NCI-H187 (cell line): ENCODE measurements around the gene RERE.

ENCODE experiments used
- DNase-seq, 2 experiments: peaks; one replicate each; lab custom pipeline; 2025; lab: John Stamatoyannopoulos, UW

RERE gene

DNA sequence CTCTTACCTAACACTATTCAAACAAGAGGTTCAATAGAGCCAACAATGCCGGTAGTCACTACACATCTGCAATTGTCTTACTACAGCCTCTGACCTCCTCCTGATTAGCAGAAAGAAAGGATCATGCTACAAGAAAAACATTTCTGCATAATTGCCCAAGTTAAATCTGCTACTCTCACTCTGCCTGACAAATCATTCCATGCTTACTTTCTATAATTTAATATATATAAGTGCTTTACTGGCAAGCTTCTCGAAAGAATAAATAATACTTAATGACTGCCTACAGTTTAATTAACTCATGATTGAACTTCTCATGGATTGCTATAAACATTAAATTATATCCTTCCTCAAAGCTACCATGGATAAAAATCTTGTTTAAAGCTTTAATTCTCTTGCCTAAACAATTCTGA, 343.5 kb downstream of the RERE start:
- no peak for DNase-seq

DNA sequence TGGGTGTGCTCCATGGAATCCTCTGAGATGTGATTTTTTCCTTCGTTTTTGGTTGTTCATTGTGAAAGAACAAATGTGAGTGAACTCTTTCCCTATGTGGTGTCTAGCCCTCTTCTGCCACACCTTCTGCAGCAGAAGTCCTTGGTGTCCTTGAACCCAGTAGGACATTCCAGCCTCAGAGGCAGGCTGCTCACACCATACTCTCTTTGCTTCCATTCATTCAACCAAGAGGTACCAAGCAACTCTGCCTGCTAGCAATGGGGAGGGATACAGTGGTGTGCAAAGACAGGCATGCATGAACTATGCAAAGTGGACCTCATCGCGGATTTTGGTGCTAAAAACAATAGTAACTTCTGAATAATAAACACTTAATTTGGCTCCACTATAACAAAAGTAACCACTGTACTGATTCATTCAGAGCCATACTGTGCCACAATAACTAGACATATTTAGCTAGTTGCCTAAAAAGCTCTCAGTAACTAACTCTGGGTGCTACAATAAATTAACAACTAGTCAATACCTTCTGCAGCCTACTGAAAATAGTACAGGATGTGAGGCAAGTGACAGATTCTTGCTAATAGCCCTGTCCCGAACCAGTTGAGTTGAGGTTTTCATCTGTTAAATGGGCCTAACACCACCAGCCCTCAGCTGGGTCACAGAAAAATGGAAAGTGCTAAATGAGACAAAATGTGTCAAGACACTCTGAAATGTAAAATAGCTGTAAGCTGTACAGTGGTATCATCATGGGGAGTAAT, 344.1 kb downstream of the RERE start:
- no peak for DNase-seq

DNA sequence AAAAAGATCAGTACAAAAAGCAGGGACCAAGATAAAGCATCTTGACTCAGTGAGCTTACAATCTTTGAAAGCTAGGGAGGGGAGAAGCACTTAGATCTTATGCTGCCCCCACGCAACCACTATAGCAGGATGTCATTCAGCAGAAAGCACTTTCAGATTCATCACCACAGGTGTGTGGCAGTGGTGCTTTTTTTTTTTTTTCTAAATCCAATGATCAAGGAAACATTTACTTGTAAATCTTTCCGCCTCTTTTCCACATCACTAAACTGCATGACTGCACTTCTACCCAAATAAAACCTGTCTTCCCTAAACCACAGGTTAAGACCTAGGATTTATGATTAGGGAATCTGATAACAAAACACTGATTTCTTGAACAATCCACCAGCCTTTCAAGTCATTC, 344.8 kb downstream of the RERE start:
- DNase-seq = no peak

DNA sequence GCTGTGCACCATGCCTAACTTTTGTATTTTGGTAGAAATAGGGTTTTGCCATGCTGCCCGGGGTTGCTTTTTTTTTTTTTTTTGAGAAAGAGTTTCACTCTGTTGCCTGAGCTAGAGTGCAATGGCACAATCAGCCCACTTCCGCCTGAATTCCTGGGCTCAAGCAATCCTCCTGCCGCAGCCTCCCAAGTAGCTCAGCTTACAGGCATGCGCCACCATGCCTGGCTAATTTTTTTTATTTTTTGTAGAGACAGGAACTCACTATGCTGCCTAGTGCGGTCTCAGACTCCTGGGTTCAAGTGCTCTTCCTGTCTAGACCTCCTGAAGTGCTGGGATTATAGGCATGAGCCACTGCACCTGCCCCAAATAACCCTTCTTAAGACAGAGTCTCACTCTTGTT, 346.0 kb downstream of the RERE start:
- DNase-seq = no peak

DNA sequence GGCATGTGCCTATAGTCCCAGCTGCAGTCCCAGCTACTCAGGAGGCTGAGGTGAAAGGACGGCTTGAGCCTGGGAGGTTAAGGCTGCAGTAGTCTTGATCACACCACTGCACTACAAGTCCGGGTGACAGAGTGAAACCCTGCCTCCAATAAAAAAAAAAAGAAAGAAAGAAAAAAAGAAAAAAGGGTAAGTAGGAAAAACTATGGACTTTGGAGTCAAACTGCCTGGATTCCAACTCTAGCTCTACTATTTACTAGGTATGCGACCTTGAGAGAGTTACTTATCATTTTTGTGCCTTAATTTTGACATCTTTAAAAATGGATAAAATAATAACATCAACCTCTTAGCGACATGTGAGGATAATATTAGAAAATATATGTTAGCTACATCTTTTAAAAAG, 348.7 kb downstream of the RERE start:
- DNase-seq = no peak

DNA sequence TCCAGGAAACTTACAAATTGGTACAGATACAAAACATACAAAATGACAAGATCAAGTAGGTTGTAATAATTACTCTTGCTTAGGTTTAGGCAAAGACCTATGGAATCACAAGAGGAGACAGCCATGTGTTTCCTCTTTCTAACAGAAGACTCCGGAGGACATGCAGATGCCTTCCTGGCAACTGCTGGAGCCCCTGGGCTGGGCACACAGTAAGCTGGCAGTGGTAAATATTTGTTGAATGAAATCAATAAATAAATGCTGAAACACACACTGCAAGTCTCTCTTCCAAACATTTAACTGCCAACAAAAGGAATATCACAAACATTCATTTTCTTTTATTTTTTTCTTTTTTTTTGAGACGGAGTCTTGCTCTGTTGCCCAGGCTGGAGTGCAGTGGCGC, 350.1 kb downstream of the RERE start:
- DNase-seq = no peak

DNA sequence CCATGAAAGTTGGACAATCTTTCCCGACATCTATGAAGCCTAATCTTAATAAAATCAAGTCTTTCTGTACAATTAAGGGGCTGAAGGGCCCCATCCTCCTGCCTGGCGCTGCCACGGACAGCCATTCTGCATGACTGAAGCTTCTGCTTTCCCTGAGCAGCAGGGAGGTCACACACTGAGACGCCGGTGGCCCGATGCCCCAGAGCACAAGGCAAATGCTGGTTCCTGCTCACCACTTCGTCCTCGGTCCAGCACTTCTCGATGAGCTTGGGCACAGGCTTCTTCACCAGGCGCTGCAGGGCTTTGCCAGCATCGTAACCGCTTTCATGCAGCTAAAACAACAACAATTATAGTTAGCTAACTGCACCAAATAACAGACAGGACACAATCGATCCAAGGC, 351.7 kb downstream of the RERE start:
- no peak for DNase-seq

DNA sequence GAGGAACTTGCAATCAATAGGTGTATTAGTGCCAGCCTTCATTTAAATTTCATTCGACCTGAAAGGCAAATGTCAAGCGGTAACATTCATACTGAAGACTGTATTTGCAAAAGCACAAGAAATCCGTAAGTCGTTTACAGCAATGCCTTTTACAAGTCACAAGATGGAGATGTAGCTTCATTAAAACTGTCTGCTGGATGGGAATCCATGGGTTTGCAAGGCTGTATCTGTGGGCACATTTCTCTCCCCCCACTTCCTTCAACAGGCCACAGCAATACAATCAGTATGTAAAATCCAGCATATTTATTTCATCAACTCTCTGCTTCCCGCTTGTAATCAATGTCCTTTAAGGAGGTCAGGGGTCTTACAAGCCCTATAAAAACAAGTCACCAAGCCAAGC, 352.4 kb downstream of the RERE start:
- DNase-seq = no peak

DNA sequence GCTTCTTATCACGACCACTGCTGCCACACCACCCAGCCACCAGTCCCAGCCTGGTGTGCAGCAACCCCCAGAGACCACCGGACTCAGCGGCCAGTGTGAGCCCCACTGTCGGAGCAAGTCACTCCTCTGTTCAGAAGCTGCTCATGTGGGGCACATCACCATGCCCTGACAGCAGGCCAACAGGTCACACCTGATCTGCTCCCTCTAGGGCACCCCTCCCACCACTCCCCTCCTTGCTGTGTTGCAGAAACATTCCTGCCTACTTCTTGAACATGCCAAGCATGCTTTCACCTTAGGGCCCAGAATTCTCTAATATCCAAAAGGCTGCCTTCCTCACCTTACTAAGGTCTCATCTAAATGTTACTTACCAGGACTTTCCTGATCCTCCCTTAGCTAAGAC, 353.1 kb downstream of the RERE start:
- DNase-seq = no peak

DNA sequence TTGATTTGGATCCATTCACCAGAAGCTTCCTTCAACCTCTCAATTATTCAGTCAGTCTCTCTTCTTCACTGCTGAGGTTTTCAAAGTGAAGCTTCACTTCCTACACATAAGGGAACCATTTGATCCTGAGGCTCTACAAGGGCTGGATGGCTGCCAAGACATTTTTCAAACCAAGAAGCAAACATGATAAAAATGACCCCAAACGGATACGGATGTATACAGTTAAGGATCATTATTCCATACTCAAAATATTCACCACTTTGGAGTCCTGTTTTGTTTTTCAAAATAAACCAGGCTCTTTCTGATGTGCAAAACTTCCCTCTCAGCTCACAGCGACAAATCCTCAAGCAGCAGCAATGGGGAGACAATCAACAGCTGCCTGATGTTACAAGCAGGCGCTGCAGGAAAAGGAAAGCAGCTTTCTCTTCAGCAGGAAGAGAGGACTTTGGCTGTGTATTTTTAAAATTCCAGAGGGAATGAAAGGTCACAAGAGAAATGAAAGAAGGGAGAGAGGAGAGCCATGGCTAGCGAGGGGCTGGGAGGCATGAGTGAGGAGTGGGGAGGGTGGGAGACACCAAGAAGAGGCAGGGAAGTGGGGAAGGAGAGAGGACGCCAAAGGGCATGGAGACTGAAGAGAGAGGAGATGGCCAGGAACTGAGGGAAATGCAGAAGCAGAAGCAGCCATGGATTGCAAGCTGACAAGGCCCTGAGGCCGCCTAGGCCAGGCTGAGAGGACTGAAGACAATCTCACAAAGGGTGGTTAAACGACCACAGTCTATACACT, 354.1 kb downstream of the RERE start:
- DNase-seq = no peak

DNA sequence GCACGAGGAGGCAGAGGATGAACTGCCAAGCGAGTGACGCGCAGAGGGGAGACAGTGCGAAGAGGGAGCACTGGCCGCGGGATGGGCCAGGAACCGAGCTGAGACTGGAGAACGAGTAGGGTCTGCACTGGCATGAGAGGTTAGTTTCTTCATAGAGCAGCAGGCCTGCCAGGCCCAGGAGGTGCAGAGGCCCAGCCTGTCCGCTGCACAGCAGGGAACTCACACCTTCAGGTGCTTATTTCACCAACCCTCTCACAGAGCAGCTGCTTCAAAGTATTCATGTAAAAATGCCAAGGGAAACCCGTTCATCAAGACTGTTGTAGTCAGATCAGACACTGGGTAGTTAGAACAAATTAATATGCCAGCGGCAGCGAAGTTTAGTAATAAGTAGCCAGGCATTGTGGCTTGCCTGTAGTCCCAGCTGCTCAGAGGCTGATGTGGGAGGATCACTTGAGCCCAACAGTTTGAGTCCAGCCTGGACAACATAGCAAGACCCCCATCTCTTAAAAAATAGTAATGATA, 355.0 kb downstream of the RERE start:
- no peak for DNase-seq

DNA sequence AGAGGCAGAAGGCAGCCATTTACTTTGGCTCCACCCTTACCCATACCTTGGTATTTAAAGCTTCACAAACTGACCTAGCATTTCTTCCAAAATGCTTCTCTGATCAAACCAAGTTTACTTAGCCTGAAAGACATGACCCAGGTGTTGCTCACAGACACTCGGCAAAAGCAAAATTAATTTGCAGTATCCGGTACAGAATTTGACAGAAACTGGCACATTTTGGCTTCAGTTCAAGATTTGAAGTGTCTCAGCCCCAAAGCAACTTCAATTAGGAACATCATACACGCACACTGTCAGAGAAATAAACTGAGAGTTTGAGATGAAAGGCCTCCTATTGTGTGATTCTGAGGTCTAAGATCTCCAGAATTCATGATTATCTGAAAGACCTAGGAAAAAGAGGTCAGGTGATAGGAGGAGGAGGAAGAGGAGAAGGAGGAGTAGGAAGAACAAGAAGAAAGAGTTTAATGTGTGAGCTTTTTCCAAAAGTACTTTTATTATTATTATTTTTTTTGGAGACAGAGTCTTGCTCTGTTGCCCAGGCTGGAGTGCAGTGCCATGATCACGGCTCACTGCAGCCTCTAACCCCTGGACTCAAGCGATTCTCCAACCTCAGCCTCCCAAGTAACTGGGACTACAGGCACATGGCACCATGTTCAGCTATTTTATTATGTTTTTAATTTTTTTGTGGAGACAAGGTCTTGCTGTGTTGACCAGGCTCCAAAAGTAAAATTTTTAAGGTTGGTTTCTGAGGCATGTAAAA, 355.9 kb downstream of the RERE start:
- no peak for DNase-seq

DNA sequence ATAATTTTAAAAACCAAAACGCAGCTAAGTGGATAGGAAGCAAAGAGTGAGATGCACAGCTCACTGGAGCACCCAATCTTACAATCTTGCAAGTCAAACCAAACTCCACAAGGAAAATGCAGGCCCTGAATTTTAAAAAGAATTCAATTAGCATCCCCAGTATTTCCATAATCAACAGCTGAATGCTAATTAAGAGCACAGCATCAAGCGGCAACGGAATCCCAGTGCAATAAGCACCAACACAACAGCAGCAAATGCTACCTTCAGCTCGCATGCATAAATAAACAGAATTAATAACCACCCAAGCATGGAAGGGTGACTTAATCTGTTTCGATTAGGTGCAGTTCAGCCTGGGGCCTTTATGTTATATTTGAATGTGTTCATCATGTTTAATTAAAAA, 356.7 kb downstream of the RERE start:
- DNase-seq = no peak

DNA sequence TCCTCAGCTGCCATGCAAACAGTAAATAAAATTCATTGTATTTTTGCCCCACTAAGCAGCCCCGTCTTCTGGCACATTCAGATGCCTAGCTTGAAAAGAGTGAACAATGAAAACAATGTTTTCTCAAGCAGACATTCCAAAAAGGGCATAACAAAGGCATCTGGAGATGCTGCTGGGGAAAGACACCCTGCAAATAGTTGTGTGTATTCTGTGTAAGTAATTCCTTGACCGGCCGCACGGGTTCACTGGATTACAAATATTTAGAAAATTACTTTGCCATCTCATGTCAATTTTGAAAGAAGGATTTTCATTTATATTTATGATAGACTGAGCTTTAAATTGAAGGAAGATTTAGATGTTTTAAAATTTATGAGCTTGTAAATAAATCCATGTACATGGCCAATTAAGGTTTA, 357.3 kb downstream of the RERE start:
- no peak for DNase-seq

DNA sequence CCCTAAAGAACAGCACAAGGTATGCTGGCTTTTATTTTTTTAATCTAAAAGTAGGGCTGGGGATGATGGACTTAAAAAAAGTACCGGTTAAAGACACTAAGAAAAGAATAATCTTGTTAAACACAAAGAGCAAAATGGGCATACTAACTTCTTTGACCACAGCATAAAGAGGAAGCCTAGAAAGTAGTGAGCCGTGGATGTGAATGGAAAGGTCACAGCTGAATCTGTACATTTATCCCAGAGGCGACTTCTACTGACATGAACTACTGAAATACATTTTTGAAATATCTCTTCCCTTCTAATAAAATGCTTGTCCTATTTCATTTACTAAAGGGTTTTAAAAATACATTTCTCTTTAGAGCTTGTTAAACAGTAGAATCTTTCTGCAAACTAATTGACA, 358.8 kb downstream of the RERE start:
- DNase-seq = no peak

DNA sequence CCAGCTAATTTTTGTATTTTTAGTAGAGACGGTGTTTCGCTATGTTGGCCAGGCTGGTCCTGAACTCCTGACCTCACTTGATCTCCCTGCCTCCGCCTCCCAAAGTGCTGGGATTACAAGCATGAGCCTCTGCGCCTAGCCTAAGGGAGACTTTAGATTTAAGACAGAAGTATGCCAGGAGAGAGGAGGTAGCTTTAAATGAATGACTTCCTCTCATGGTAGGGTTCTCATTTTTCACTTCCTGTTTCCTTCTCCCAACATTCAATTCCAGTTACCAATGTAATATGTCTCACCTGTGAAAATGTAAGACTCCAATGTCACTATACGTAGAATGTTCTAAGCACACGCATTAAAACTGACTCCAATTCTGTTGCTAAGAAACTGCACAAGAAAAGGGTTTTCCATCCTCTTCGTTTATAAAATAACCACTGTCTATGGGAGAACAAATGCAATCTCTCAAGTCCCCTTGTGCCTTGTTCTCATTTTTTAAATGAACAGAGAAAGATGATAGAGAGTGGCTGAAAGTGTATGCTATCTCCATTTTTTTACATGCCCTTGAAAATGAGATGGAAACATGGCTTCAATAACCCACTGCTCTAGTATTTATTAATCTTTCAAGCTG, 359.6 kb downstream of the RERE start:
- DNase-seq = no peak

DNA sequence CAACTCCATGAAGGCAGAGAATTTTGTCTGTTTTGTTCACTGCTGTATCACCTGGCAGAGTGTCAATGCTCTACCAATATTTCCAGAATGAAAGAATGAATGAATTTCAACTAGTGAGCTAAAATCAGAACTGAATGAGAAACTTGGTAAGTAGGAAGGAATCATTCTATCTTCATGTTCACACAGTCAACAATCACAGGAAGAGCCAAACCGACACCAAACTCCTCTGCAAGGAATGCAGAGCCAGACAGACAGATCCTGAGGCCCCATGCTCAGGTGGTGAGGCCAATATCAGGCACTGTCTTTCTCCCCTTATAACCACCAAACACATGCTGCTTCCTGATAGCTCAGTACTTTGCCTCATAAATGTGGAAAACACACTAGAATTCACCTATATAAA, 360.4 kb downstream of the RERE start:
- DNase-seq = no peak

DNA sequence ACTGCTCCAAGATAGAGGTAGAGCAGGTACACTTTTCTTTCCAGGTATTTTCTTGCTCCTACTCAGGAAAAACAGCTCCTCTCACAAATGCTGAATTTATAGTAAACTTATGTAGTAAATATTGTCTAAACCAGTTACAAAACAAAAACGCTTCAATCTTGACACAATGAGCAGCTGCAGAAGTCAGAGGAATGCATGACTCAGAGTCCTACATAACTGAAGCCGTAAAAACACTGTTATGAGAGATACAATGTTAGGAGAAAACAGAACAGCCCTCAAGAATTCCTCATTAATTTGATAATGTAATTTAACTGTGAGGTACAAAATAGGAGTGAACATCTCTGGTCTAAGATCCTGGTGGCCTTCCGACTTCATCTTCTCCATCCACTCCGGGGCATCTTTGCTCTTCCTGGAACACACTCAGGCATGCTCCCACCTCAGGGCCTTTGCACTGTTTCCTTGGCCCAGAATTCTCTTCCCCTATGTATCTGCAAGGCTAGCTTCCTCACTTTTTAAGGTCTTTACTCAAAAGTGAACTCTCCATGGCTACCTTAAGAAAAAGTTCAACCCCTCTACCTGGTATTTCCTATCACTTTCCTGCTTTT, 361.0 kb downstream of the RERE start:
- DNase-seq = no peak

DNA sequence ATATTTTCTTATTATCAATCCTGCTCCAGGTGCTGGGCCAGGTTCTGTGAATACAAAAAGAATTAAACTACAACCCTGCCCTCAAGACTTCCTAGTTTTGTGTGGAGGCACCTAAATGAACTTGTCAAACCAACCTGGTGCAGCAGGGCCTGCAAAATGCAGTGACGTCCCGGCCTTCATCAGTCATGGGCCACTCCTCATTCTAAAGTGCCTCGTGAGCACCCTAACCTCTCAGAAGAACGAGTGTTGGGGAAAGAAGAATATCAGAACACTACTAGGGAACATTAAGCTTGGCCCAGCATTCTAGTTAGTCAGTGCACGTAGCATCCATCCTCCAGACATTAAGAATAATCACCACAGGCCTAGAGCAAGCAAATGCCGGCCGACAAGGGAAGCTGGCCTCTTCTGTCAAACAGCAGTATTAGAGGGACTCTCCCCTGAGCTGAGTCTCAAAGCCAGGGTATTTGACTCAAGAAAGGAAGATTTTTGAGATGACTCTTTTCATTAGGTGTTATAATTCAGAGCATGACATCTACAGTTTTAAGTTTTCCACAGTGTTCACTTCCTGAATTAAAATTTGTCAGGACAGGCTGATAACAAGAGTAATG, 361.6 kb downstream of the RERE start:
- no peak for DNase-seq

DNA sequence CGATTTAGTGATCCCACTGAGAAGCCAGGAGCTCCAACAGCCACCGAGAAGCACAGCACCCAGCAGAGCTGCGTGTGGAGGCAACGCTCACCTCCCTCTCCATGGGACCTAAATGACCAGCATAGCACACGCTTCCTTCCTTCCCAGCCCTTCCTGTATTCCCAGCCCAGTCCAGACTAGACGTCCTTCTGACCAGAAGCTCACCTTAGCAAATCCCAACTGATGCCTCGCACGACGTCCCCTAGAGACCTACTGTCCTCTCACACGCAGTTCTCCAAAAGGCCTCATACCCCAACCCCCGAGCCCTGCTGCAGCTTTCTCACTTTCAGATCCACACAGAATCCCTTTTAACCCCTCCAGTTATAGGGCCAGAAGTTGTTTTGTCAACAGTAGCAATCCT, 367.1 kb downstream of the RERE start:
- no peak for DNase-seq

DNA sequence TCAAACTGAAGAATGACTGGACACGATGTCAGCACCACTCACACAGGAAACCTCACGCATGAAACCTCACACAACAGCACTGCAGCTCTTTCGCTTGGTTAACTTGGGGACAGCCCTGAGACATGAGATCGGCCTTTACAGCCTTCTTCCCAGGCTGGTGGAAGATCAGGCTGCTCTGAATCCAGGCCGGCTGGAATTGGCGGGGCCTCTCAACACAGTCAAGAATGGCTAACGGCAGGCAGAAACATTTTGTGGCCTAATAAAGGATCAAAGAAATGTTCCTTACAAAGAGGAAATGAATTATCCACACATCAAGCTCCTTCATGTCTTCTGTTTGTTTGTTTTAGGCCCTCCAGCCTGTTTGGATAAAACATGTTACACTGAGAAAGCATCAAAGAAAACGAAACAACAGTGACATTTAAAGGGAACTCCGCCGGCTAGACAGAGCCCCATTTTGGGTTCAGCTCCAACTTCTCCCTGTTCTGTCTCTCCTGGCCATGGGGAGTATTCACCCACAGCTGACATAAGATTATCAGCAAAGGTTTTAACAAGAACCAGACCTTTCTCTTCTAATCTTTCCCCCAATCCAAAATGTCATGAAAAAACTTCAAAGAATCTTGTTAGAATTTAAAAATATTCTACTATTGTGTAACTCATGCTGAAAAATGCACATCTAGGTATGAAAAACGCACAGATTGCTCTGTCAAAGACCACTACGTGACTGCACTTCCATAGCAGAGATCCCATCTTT, 368.4 kb downstream of the RERE start:
- no peak for DNase-seq
